IMR-90 (cell line): ENCODE results near the gene LHX1. TPM values are rescaled to one million over a fixed set of nuclear protein-coding genes. Genes with fewer than 3 reads are reported as not detected.

Source experiments
- ATAC-seq: fragments of 200-7000 bp; cut with Tn5 transposase; 2 replicates; pipeline ENCODE4 v1.9.1; 2020; ENCODE audit warnings: low read depth, mild to moderate bottlenecking, moderate library complexity
- BruUV-seq: library from RNA; stranded (reverse); fragments of 400-500 nt; replicated peaks from 2 replicates; lab custom pipeline; 2021; lab: Mats Ljungman, UMichigan
- CTCF ChIA-PET: fragments of 300-600 bp; formaldehyde crosslinking; extraction: SDS; loops from one replicate; lab custom pipeline; 2021; ENCODE audit warnings: antibody characterized with exemption; lab: Yijun Ruan, JAX
- POLR2A ChIA-PET: fragments of 300-600 bp; sonication (Branson Sonifier 250); formaldehyde crosslinking; loops from one replicate; lab custom pipeline; 2022; ENCODE audit warnings: antibody characterized with exemption; ENCODE audit not compliant: unreplicated experiment; lab: Charles Lee
- DNase-seq: peaks from one replicate; pipeline ENCODE4 v3.0.0; 2013
- H2AFZ ChIP-seq: replicated peaks from 2 replicates; pipeline ENCODE3; 2013; ENCODE audit warnings: low read length, mild to moderate bottlenecking; ENCODE audit not compliant: poor library complexity
- H2AK5ac ChIP-seq: 2 replicates; pipeline ENCODE4 v1.6.1; 2013; ENCODE audit warnings: low read depth, low read length, inconsistent platforms
- H2AK9ac ChIP-seq: replicated peaks from 2 replicates; pipeline ENCODE3; 2013; ENCODE audit warnings: mild to moderate bottlenecking, low read depth, low read length, moderate library complexity; ENCODE audit not compliant: poor library complexity
- H2BK120ac ChIP-seq: 2 replicates; pipeline ENCODE4 v1.6.1; 2013; ENCODE audit warnings: low read depth, low read length, inconsistent platforms
- H2BK15ac ChIP-seq: 3 replicates; pipeline ENCODE4 v1.6.1; 2013; ENCODE audit warnings: low read depth, low read length, inconsistent platforms
- H2BK20ac ChIP-seq: 2 replicates; pipeline ENCODE4 v1.6.1; 2013; ENCODE audit warnings: low read depth, mild to moderate bottlenecking, inconsistent platforms, low read length, moderate library complexity
- H2BK5ac ChIP-seq: 2 replicates; pipeline ENCODE4 v1.6.1; 2013; ENCODE audit warnings: mild to moderate bottlenecking, low read depth, low read length, inconsistent platforms; ENCODE audit not compliant: poor library complexity, severe bottlenecking
- H3K14ac ChIP-seq: replicated peaks from 2 replicates; pipeline ENCODE4 v1.6.1; 2013; ENCODE audit warnings: low read depth, low read length, inconsistent platforms
- H3K18ac ChIP-seq: 2 replicates; pipeline ENCODE4 v1.6.1; 2013; ENCODE audit warnings: low read depth, low read length, control low read depth
- H3K23ac ChIP-seq: 2 replicates; pipeline ENCODE4 v1.6.1; 2013; ENCODE audit warnings: low read depth, low read length, inconsistent platforms
- H3K27ac ChIP-seq: 2 replicates; pipeline ENCODE4 v1.5.1; 2013; ENCODE audit warnings: mild to moderate bottlenecking, control low read depth, low read length; ENCODE audit not compliant: insufficient read depth
- H3K27me3 ChIP-seq: 2 replicates; pipeline ENCODE4 v1.6.1; 2013; ENCODE audit warnings: low read length; ENCODE audit not compliant: control insufficient read depth, insufficient read depth
- H3K36me3 ChIP-seq: 2 replicates; pipeline ENCODE4 v1.6.1; 2013; ENCODE audit warnings: low read length, mixed read lengths; ENCODE audit not compliant: control insufficient read depth, insufficient read depth
- H3K4ac ChIP-seq: 2 replicates; pipeline ENCODE4 v1.6.1; 2013; ENCODE audit warnings: low read depth, low read length, inconsistent platforms
- H3K4me1 ChIP-seq: 2 replicates; pipeline ENCODE4 v1.6.1; 2013; ENCODE audit warnings: low read length, mixed read lengths; ENCODE audit not compliant: control insufficient read depth, insufficient read depth
- H3K4me2 ChIP-seq: 2 replicates; pipeline ENCODE4 v1.6.1; 2013; ENCODE audit warnings: low read depth, mild to moderate bottlenecking, control low read depth, low read length, moderate library complexity
- H3K4me3 ChIP-seq: 2 replicates; pipeline ENCODE4 v1.5.1; 2013; ENCODE audit warnings: low read depth, mild to moderate bottlenecking, control low read depth, low read length, moderate library complexity; ENCODE audit not compliant: insufficient read depth
- H3K56ac ChIP-seq: 2 replicates; pipeline ENCODE4 v1.6.1; 2013; ENCODE audit warnings: low read length, inconsistent platforms; ENCODE audit not compliant: insufficient read depth; ENCODE audit errors: extremely low read depth
- H3K79me1 ChIP-seq, 2 experiments: 2 replicates each; pipeline ENCODE4 v1.6.1; 2013; ENCODE audit warnings: low read length in 2 of 2, inconsistent platforms in 1 of 2, low read depth in 1 of 2
- H3K9ac ChIP-seq: 2 replicates; pipeline ENCODE4 v1.6.1; 2013; ENCODE audit warnings: low read depth, low read length, control low read depth
- H3K9me1 ChIP-seq: 2 replicates; pipeline ENCODE4 v1.6.1; 2013; ENCODE audit warnings: low read length, inconsistent platforms; ENCODE audit not compliant: insufficient read depth
- H3K9me3 ChIP-seq: 2 replicates; pipeline ENCODE4 v1.6.1; 2013; ENCODE audit warnings: low read length; ENCODE audit not compliant: control insufficient read depth, insufficient read depth
- H4K20me1 ChIP-seq: 2 replicates; pipeline ENCODE4 v1.6.1; 2013; ENCODE audit warnings: low read length, inconsistent platforms; ENCODE audit not compliant: insufficient read depth
- H4K5ac ChIP-seq: 2 replicates; pipeline ENCODE4 v1.6.1; 2013; ENCODE audit warnings: mild to moderate bottlenecking, low read depth, low read length, control low read depth
- H4K8ac ChIP-seq, 2 experiments: 2 replicates each; pipeline ENCODE4 v1.6.1; 2013; ENCODE audit warnings: low read depth in 2 of 2, low read length in 2 of 2, control low read depth in 1 of 2, inconsistent platforms in 1 of 2
- H4K91ac ChIP-seq: 2 replicates; pipeline ENCODE4 v1.6.1; 2013; ENCODE audit warnings: low read depth, low read length, inconsistent platforms; ENCODE audit not compliant: insufficient read depth
- BHLHE40 ChIP-seq: fragments of 150-350 bp; IDR thresholded peaks from 2 replicates; pipeline ENCODE4 v1.6.1; 2016; ENCODE audit warnings: mild to moderate bottlenecking, low read depth, low read length
- CEBPB ChIP-seq: IDR thresholded peaks from 2 replicates; pipeline ENCODE4 v1.6.1; 2012; ENCODE audit warnings: low read depth, low read length, improper control_type of control experiment
- FOS ChIP-seq: fragments of 150-350 bp; IDR thresholded peaks from 2 replicates; pipeline ENCODE4 v1.6.1; 2016; ENCODE audit warnings: low read depth, low read length
- MAFK ChIP-seq: IDR thresholded peaks from 2 replicates; pipeline ENCODE4 v1.6.1; 2012; ENCODE audit warnings: low read depth, low read length, improper control_type of control experiment
- MXI1 ChIP-seq: IDR thresholded peaks from 2 replicates; pipeline ENCODE4 v1.6.1; 2012; ENCODE audit warnings: low read depth, mild to moderate bottlenecking, low read length, moderate library complexity, borderline replicate concordance
- POLR2A ChIP-seq: IDR thresholded peaks from 2 replicates; pipeline ENCODE4 v1.6.1; 2012; ENCODE audit warnings: mild to moderate bottlenecking, low read depth, low read length
- RFX5 ChIP-seq: IDR thresholded peaks from 2 replicates; pipeline ENCODE4 v1.8.0; 2012; ENCODE audit warnings: low read depth, mild to moderate bottlenecking, low read length, moderate library complexity
- SMC3 ChIP-seq: fragments of 150-350 bp; IDR thresholded peaks from 2 replicates; pipeline ENCODE4 v1.6.1; 2016; ENCODE audit warnings: low read depth, mild to moderate bottlenecking, antibody characterized with exemption, low read length, moderate library complexity
- WGBS, 2 experiments: methylation state at CpG; one replicate each; pipeline versions ENCODE4 v1.1.5 to v1.1.7; 2013; ENCODE audit warnings: missing lambda C conversion rate in 2 of 2; ENCODE audit not compliant: insufficient read length in 1 of 2; ENCODE audit errors: extremely low coverage in 2 of 2; 5-methylcytosine and 5-hydroxymethylcytosine counted together
- dilution Hi-C: fragments of 300-500 bp; cut with HindIII; formaldehyde crosslinking; loops from one replicate; pipeline ENCODE4 v1.14.3; 2018; ENCODE audit warnings: low sequenced_read_pairs; ENCODE audit not compliant: unreplicated experiment
- in situ Hi-C: fragments of 300-500 bp; cut with MboI; formaldehyde crosslinking; loops from 3 replicates; pipeline ENCODE4 v1.14.3; 2019; ENCODE audit warnings: low sequenced_read_pairs, inconsistent platforms, mixed read lengths
- intact Hi-C: fragments of 100-400 bp; cut with micrococcal nuclease; formaldehyde crosslinking; loops from 2 replicates; pipeline ENCODE4 v1.10.0; 2022
- polyA plus RNA-seq, 3 experiments: library from polyadenylated mRNA; depleted of rRNA; stranded (reverse); fragments of >200 nt; gene quantifications; 2 replicates each; pipeline ENCODE4 v1.2.3, GENCODE V29; 2012; ENCODE audit warnings: low replicate concordance in 1 of 3
- total RNA-seq: library from RNA; depleted of rRNA; stranded (reverse); fragments of >200 nt; gene quantifications from 2 replicates; pipeline ENCODE4 v1.2.3, GENCODE V29; 2012
- TF ChIP-seq, protein P1 (sequence below): fragments of 150-350 bp; IDR thresholded peaks from 2 replicates; pipeline ENCODE4 v1.6.1; 2016; ENCODE audit warnings: low read depth, mild to moderate bottlenecking, low read length, moderate library complexity, borderline replicate concordance
- TF ChIP-seq, protein P2 (sequence below): conservative IDR thresholded peaks from 2 replicates; pipeline ENCODE4 v1.5.1; 2012; ENCODE audit warnings: mild to moderate bottlenecking, low read depth, low read length, improper control_type of control experiment
- TF ChIP-seq, protein P3 (sequence below): fragments of 150-350 bp; IDR thresholded peaks from 2 replicates; pipeline ENCODE4 v1.6.1; 2017; ENCODE audit warnings: mild to moderate bottlenecking, antibody characterized with exemption, low read length, low read depth

The LHX1 gene
- total and polyA plus RNA-seq, 2 of the 4 experiments (the other 2 are of a cell fraction), result not detected

GRCh38 chr17:36910513-36910912 lies 26.8 kb upstream of the LHX1 start:
- H3K4ac ChIP-seq, result no peak overlapping the region
- no peak overlapping the region for H2AK5ac ChIP-seq
- no peaks in the 10 kb centered on the region for H3K9me1 ChIP-seq
- H3K79me1 ChIP-seq, result no peaks in the 10 kb centered on the region
- in situ Hi-C loops, result no loop called here
- dilution Hi-C loops, result no loop called here
- no peak overlapping the region for H4K8ac ChIP-seq
- BruUV-seq, result no TSS peak
- no peak overlapping the region for H3K4me3 ChIP-seq
- H3K4me2 ChIP-seq, result no peak overlapping the region
- no peak overlapping the region for H3K18ac ChIP-seq
- TF ChIP-seq, protein P1, sequence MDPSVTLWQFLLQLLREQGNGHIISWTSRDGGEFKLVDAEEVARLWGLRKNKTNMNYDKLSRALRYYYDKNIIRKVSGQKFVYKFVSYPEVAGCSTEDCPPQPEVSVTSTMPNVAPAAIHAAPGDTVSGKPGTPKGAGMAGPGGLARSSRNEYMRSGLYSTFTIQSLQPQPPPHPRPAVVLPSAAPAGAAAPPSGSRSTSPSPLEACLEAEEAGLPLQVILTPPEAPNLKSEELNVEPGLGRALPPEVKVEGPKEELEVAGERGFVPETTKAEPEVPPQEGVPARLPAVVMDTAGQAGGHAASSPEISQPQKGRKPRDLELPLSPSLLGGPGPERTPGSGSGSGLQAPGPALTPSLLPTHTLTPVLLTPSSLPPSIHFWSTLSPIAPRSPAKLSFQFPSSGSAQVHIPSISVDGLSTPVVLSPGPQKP, result no peak
- TF ChIP-seq CEBPB (no peak), FOS (no peak), SMC3 (no peak), BHLHE40 (no peak), MAFK (no peak), POLR2A (no peak), MXI1 (no peak), RFX5 (no peak)
- TF ChIP-seq, protein P2, sequence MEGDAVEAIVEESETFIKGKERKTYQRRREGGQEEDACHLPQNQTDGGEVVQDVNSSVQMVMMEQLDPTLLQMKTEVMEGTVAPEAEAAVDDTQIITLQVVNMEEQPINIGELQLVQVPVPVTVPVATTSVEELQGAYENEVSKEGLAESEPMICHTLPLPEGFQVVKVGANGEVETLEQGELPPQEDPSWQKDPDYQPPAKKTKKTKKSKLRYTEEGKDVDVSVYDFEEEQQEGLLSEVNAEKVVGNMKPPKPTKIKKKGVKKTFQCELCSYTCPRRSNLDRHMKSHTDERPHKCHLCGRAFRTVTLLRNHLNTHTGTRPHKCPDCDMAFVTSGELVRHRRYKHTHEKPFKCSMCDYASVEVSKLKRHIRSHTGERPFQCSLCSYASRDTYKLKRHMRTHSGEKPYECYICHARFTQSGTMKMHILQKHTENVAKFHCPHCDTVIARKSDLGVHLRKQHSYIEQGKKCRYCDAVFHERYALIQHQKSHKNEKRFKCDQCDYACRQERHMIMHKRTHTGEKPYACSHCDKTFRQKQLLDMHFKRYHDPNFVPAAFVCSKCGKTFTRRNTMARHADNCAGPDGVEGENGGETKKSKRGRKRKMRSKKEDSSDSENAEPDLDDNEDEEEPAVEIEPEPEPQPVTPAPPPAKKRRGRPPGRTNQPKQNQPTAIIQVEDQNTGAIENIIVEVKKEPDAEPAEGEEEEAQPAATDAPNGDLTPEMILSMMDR, result no peak
- TF ChIP-seq, protein P3, sequence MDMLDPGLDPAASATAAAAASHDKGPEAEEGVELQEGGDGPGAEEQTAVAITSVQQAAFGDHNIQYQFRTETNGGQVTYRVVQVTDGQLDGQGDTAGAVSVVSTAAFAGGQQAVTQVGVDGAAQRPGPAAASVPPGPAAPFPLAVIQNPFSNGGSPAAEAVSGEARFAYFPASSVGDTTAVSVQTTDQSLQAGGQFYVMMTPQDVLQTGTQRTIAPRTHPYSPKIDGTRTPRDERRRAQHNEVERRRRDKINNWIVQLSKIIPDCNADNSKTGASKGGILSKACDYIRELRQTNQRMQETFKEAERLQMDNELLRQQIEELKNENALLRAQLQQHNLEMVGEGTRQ, result no peak
- H2BK20ac ChIP-seq, result no peak overlapping the region
- no peak overlapping the region for H3K23ac ChIP-seq
- no peaks in the 10 kb centered on the region for H3K4me1 ChIP-seq
- ChIA-PET CTCF (no interaction called here), POLR2A (no interaction called here)
- DNase-seq (no peak), ATAC-seq (no peak)
- H2BK5ac ChIP-seq, result no peak overlapping the region
- no CpG with 5 or more reads among the region's 5 CpGs for WGBS, 2 experiments
- H3K56ac ChIP-seq, result no peak overlapping the region
- no peak overlapping the region for H2AFZ ChIP-seq
- no peak overlapping the region for H3K14ac ChIP-seq
- no peaks in the 10 kb centered on the region for H4K20me1 ChIP-seq
- H4K5ac ChIP-seq, result no peak overlapping the region
- no peak overlapping the region for H4K91ac ChIP-seq
- no peak overlapping the region for H3K27ac ChIP-seq
- H3K9ac ChIP-seq, result no peak overlapping the region
- H2BK120ac ChIP-seq, result no peak overlapping the region
- H3K36me3 ChIP-seq, result no peaks in the 10 kb centered on the region
- peaks cover 25% of the 10 kb centered on the region for H3K27me3 ChIP-seq
- no peaks in the 10 kb centered on the region for H3K9me3 ChIP-seq
- intact Hi-C loops, result no loop called here
- no peak overlapping the region for H2BK15ac ChIP-seq
- no peak overlapping the region for H2AK9ac ChIP-seq
